ENCODE measurements around the gene GPR137.

DNA sequence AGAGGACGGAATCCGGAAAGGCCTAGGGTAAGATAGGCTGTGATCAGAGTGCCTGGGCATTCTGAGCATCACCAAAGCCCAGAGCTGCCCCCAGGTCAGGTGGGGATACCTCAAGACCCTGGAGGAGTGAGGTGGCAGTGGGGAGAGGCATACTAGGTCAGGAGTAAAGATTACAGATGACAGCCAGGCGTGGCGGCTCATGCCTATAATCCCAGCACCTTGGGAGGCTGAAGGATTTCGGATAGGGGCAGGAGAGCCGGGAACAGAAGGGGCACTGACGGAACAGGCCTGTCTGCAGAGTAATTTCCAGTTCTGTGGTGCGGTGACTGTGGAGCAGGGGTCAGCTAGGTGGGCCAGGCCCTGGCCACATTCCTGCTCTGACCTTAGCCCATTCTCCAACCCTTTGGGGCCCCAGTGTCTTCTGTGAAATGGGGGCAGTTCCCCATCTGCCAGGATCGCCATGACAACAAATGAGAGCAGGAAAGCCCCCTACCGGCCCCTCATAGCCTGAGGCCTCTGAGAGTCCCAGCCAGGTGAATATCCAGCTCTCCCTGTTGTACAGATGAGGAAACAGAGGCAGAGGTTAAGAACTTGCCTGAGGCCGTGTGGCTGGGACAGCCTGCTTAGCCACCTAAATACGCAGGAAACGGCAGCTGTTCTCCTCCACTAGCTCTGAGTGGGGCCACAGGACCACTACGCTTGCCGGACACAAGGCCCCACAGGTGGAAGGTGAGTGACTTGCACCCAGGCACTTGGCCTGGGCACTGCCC lies 10.4 kb upstream of the GPR137 start:
- TF ChIP-seq, protein P1, sequence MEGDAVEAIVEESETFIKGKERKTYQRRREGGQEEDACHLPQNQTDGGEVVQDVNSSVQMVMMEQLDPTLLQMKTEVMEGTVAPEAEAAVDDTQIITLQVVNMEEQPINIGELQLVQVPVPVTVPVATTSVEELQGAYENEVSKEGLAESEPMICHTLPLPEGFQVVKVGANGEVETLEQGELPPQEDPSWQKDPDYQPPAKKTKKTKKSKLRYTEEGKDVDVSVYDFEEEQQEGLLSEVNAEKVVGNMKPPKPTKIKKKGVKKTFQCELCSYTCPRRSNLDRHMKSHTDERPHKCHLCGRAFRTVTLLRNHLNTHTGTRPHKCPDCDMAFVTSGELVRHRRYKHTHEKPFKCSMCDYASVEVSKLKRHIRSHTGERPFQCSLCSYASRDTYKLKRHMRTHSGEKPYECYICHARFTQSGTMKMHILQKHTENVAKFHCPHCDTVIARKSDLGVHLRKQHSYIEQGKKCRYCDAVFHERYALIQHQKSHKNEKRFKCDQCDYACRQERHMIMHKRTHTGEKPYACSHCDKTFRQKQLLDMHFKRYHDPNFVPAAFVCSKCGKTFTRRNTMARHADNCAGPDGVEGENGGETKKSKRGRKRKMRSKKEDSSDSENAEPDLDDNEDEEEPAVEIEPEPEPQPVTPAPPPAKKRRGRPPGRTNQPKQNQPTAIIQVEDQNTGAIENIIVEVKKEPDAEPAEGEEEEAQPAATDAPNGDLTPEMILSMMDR (IDR thresholded peaks at IDR 0.05): no peak
- no peak for TF ChIP-seq POLR2A (IDR thresholded peaks at IDR 0.05)

Measured in tibial nerve (tissue), 3 donors.